Left ventricle myocardium inferior (tissue), 1 donor: ENCODE data around the gene GRIN2C. TPM values are rescaled to one million over a fixed set of nuclear protein-coding genes. Genes with fewer than 3 reads are reported as not detected.

Source experiments
- DNase-seq: peaks from one replicate; pipeline ENCODE4 v3.0.0-alpha.2; 2020
- H3K27ac ChIP-seq: fragments of 200-600 bp; replicated peaks from 2 replicates; pipeline ENCODE4 v1.8.0; 2021
- H3K27me3 ChIP-seq: fragments of 200-600 bp; 2 replicates; pipeline ENCODE4 v1.8.0; 2021; ENCODE audit warnings: low read depth
- H3K36me3 ChIP-seq: fragments of 200-600 bp; 2 replicates; pipeline ENCODE4 v1.8.0; 2021
- H3K4me1 ChIP-seq: fragments of 200-600 bp; 2 replicates; pipeline ENCODE4 v1.8.0; 2021
- H3K4me3 ChIP-seq: fragments of 200-600 bp; 2 replicates; pipeline ENCODE4 v1.8.0; 2021; ENCODE audit warnings: mild to moderate bottlenecking, moderate library complexity
- H3K9me3 ChIP-seq: fragments of 200-600 bp; replicated peaks from 2 replicates; pipeline ENCODE4 v1.8.0; 2021
- CTCF ChIP-seq: fragments of 200-600 bp; IDR thresholded peaks from 2 replicates; pipeline ENCODE4 v1.8.0; 2021; ENCODE audit warnings: antibody characterized with exemption, mild to moderate bottlenecking, borderline replicate concordance
- intact Hi-C: fragments of 100-400 bp; cut with micrococcal nuclease; formaldehyde crosslinking; loops from one replicate; pipeline ENCODE4 v1.11.0; 2022
- total RNA-seq: library from RNA; stranded (reverse); fragmentation: NEBNext Ultra II Directional; extraction: Animal tissue kit (Norgen Biotek cat#: 25700); gene quantifications from one replicate; pipeline ENCODE4 v1.2.1, GENCODE V29; 2021
- donor health status: DM: no; HTN: yes; CAD: no; lungs with severe emphysema.

Gene GRIN2C
- total RNA-seq, 1 donor from 2014 or later: 0.52 TPM

GRCh38 chr17:74836191-74836590, 23.5 kb downstream of the GRIN2C start:
- TF ChIP-seq CTCF: no peak
- intact Hi-C loops: no loop called here

GRCh38 chr17:74833501-74834377, 25.9 kb downstream of the GRIN2C start:
- intact Hi-C loops: loop anchor here (5.0 kb wide), 1 partner anchor 46 kb away; no protein-coding TSS in a partner anchor
- no peak for DNase-seq
- no peaks in the 10 kb centered on the region for H3K27me3 ChIP-seq
- no peaks in the 10 kb centered on the region for H3K4me1 ChIP-seq
- no peak overlapping the region for H3K27ac ChIP-seq
- no peak for TF ChIP-seq CTCF
- peaks cover 10% of the 10 kb centered on the region for H3K36me3 ChIP-seq
- H3K4me3 ChIP-seq: no peak overlapping the region
- H3K9me3 ChIP-seq: no peaks in the 10 kb centered on the region

More at GRCh38 chr17:74836191-74836590, 23.5 kb downstream of the GRIN2C start:
- no peaks in the 10 kb centered on the region for H3K9me3 ChIP-seq
- H3K27ac ChIP-seq: no peak overlapping the region
- H3K27me3 ChIP-seq: no peaks in the 10 kb centered on the region
- peaks cover 6% of the 10 kb centered on the region for H3K36me3 ChIP-seq
- no peak overlapping the region for H3K4me3 ChIP-seq
- H3K4me1 ChIP-seq: peaks cover 14% of the 10 kb centered on the region
- DNase-seq: no peak

GRCh38 chr17:74832421-74832820, 27.3 kb downstream of the GRIN2C start:
- H3K36me3 ChIP-seq: peaks cover 10% of the 10 kb centered on the region
- no peak overlapping the region for H3K4me3 ChIP-seq
- H3K27ac ChIP-seq: no peak overlapping the region
- H3K4me1 ChIP-seq: no peaks in the 10 kb centered on the region
- no peaks in the 10 kb centered on the region for H3K27me3 ChIP-seq
- no peak for TF ChIP-seq CTCF
- H3K9me3 ChIP-seq: no peaks in the 10 kb centered on the region
- intact Hi-C loops: loop anchor here (5.0 kb wide), 1 partner anchor 45 kb away; no protein-coding TSS in a partner anchor
- no peak for DNase-seq

- H3K9me3 ChIP-seq: no peaks in the 10 kb centered on the region
- peaks cover 9% of the 10 kb centered on the region for H3K36me3 ChIP-seq
- intact Hi-C loops: loop anchor here (5.0 kb wide), 1 partner anchor 44 kb away; no protein-coding TSS in a partner anchor
- H3K4me3 ChIP-seq: no peak overlapping the region
- H3K4me1 ChIP-seq: no peaks in the 10 kb centered on the region
- no peak for DNase-seq
- TF ChIP-seq CTCF: no peak
- H3K27ac ChIP-seq: no peak overlapping the region
- no peaks in the 10 kb centered on the region for H3K27me3 ChIP-seq
Measured at GRCh38 chr17:74831444-74832146, 28.1 kb downstream of the GRIN2C start.

GRCh38 chr17:74830861-74831260, 28.8 kb downstream of the GRIN2C start:
- no peak for TF ChIP-seq CTCF

More at GRCh38 chr17:74830861-74831260, 28.8 kb downstream of the GRIN2C start:
- intact Hi-C loops: loop anchor here (5.0 kb wide), 1 partner anchor 44 kb away; no protein-coding TSS in a partner anchor
- Histone ChIP-seq H3K9me3 (no peaks in the 10 kb centered on the region), H3K36me3 (peaks cover 3% of the 10 kb centered on the region), H3K4me3 (no peak overlapping the region), H3K4me1 (no peaks in the 10 kb centered on the region), H3K27ac (no peak overlapping the region), H3K27me3 (no peaks in the 10 kb centered on the region)
- no peak for DNase-seq
